ENCODE data around the gene BAIAP2.

BAIAP2 gene, protein sequence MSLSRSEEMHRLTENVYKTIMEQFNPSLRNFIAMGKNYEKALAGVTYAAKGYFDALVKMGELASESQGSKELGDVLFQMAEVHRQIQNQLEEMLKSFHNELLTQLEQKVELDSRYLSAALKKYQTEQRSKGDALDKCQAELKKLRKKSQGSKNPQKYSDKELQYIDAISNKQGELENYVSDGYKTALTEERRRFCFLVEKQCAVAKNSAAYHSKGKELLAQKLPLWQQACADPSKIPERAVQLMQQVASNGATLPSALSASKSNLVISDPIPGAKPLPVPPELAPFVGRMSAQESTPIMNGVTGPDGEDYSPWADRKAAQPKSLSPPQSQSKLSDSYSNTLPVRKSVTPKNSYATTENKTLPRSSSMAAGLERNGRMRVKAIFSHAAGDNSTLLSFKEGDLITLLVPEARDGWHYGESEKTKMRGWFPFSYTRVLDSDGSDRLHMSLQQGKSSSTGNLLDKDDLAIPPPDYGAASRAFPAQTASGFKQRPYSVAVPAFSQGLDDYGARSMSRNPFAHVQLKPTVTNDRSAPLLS

DNA sequence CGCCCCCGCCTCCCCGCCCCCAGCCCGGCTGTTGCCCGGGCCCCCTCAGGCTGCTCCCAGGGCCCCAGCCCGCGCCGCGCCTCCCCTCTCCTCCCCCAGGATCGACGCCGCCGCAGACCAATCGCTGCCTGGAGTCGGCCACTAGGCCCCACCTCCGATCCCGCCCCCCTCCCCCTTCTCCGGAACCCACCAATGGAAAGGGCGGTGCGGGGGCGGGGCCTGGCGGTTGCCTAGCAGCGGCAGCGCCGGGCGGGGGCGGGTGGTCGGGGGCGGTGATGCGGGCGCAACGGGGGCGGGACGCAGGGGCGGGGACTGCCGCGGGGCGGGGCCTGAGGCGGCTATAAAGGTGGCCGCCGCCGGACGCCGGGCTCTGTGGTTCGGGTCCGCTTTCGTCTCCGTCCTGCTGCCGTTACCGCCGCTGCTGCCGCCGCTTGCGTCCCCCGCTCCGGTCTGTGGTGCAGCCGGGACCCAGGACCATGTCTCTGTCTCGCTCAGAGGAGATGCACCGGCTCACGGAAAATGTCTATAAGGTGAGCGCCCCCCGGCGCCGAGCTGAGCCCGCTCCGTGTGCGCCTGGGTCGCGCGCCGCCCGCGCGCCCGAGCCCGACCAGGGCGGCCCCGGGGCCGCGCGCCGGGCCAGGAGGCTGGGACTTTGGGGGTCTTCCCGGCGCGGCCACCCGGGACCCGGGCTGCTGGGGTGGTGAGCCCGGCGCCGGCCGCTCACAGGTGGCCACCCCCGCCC is at the start of gene BAIAP2:
Gene BAIAP2 (plus strand): TSS at position 373 of the 742 bp plus-strand sequence. CDS start 104 bp downstream, at position 477.
- peak; percentile 96 for DNase-seq

DNA sequence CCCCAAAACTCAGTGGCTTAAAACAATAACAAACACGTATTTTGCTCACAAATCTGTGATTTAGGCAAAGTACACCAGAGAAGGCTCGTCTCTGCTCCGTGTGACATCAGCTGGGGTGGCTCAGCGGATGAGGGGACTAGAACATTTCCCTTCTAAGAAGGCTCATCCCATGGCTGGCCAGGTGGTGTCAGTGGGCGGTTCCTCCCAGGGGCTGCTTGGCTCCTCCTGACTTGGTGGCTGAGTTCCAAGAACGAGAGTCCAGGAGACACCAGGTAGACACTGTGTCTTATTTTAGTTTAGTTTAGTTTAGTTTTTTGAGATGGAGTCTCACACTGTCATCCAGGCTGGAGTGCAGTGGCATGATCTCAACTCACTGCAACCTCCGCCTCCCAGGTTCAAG is 48.9 kb upstream of the BAIAP2 start:
- no peak for DNase-seq

DNA sequence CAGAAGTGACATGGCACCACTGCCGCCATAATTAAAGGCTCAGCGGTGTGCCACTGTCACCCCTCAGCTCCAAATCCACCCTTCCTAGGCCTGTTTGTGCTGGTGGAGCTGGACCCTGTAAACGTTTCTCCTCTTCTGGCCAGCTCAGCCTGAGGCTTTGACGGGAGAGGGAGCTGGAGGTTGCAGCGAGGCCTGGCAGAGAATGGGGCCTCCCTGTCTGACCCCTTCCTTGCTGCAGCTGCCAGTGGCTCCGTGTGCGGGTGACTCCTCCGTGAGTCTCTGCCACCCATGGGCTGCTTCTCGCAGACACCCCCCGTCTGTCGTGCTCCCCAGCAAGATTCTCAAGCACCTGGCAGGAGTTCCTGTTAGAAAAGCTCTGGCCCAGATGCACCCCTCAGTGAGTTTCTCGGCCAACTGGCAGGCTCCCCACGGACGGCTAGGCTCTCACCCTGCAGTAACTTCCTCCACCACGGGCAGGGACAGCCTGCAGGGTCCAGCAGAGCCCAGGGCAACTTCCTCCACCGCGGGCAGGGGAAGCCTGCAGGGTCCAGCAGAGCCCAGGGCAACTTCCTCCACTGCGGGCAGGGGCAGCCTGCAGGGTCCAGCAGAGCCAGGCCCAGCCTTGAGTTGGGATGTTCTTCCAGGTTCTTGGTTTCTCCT is 48.0 kb upstream of the BAIAP2 start:
- no peak for DNase-seq

DNA sequence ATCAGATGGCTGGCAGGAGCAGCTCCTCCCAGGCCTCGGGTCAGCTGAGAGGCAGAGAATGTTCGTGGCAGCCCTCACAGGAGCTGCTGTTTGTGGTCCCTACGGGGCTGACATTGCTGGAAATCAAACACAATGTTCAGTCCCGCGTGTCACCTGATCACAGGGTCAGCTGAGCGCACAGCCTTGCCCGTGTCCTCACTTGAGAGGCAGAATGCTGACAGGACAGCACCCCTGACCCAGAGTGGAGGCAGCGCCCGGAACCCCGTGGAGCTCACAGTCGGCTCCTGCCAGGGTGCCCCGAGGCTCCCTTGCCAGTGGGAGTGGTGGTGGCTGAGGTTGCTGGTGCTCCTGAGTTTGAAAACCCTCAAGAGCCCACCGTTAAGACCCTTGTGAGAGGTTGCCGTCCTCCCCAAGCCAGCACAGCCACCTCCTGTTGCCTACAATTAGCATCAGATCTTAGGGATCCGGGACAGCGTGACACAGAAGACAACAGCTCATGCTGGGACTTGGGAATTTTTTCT is 47.0 kb upstream of the BAIAP2 start:
- no peak for DNase-seq

DNA sequence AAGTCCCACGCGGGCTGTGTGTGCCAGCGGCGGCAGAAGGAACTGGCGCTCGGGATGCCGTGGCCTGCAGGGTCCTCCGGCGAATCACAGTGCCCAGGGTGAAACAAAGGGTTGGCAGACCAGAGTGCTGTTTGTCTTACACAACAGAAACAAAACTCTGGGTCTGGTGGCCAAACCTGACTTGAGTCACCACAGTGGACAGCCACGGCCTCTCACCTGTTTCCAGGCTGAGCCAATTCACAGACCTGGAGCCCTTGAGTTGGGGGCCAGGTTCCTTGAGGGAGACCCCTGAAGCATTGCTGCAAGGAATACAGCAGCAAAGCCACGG is 45.4 kb upstream of the BAIAP2 start:
- no peak for DNase-seq

DNA sequence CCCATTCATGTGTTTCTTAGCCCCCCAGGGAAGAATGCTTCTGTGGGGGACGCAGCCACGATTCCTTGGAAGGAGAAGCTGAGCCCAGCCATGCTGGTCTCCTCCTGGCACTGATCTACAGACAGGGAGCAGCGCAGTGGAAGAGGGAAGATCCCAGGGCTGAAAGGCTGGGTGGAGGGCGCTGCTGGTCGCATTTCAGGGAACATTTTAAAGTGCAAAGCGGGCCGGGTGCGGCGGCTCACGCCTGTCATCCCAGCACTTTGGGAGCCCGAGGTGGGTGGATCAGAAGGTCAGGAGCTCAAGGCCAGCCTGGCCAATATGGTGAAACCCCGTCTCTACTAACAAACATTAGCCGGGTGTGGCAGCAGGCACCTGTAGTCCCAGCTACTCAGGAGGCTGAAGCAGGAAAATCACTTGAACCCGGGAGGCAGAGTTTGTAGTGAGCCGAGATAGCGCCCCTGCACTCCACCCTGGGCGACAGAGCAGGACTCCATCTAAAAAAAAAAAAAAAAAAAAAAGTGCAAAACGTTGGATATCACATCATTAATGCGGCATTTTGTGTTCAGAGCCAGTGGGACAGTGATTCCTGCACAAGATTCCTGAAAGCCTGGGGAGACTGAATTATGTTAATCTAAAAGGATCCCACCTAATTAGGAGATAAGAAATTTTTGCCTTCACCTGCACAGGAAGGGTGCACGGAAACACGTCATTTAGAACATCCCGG is 43.9 kb upstream of the BAIAP2 start:
- no peak for DNase-seq

DNA sequence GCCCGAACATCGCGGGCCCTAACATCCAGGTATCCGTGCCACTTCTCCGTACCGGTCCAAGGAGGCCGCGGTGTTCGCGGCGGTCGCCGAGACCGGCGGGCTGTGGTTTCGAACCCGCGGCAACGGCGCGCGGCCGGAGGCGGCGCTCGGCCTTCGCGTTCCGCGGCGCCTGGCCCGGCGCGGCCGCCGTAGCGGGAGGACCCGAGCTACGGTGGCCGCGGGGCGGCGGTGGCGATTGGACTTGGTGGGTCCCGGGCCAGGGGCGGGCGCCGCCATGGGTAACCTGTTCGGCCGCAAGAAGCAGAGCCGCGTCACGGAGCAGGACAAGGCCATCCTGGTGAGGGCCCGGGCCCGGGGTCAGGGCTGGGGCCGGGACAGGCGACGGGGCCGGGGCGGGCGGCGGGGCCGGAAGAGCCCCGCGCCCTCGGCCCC is 43.3 kb upstream of the BAIAP2 start, which contains the start of gene CHMP6:
Gene CHMP6 (plus strand): TSS at position 197 of the 432 bp plus-strand sequence. CDS start 78 bp downstream, at position 275.
- DNase-seq: peak; percentile 79

DNA sequence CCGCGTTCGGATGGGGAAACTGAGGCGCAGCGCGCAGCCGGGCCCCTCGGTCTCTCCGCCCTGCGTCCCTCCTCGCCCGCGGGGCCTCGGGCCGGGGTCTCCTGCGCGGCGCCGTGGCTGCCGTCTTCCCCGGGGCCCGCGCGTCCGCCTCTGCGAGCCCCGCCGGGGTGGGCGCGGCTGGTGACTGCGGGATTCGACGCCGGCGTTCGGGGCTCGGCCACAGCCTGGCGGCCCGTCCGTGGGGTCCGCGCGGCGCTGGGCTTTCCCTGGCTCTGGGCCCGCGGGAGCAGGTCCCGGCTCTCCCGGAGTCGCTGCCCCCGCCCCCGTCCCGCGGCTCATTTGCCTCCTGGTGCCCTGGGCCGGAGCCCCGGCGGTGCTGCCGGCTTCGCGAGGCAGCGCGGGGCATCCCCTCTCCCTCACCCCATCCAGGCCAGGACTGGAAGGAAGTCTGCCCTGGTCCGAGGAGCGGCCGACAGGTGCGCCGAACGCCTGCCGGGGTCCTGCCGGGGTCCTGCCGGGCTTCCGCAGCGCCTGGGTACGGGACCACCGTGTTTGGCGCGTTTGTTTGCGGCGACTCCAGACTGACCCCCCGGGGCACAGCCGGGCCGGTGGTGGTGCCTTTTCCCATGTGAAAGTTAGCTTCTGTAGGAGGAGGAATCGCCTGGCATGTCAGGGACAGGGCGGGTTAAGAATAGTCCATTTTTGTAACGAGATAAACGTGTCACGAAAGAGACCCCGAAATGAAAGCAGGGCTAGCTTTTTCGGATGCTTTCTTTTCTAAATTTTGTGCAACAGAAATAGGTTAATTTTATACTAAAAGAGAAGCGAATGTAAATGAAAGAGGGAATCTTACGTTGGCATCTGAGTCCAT is 42.6 kb upstream of the BAIAP2 start:
- DNase-seq: no peak

DNA sequence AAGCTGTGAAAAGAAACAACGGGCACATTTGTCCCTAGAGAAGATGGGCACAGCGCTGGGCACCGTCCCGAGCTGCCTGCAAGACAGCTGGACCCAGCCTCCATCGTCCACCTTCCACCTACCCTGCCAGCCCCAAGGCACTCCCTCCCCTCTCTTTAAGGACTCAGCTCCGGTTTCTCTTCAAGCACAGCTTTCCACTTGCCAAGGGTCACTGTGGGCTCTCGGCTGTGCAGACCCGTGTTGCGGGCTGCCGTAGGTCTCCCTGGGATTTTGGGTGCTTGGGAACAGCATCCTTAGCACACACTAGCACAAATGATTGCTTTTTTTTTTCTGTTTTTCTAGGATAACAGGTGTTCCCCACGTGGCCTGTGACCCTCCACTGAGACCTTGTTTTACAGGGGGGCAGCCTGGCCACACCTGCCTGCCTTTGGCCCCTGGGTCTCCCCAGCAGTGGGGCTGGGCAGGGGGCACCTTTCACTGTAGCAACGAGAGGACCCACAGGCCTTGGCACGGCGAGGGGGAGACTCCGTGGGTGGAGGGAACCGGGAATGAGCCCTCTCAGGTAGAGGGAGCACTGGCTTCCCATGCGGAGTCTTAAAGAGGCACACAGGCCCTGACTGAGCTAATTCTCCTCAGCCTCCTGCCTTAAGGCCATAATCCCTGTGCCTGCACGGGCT is 41.9 kb upstream of the BAIAP2 start:
- DNase-seq: no peak

DNA sequence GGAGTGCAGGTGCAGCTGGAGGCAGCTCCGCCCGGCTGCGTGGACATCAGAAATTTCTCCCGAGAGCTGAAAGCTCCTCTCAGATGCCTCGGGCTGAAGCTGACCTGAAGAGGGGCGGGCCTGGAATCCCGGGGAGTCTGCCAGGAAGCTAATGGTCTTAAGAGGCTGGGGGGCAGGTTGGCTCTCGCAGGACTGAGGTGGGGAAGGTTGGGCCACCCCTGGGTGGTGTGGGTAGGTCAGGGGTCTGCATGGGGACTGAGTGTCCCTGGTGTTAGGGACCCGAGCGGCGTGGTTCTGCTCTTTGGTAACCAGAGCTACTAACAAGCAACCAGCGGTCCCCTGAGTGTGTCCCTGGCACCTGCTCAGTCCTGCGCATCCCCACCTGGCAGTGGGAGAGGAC is 39.8 kb upstream of the BAIAP2 start:
- no peak for DNase-seq

DNA sequence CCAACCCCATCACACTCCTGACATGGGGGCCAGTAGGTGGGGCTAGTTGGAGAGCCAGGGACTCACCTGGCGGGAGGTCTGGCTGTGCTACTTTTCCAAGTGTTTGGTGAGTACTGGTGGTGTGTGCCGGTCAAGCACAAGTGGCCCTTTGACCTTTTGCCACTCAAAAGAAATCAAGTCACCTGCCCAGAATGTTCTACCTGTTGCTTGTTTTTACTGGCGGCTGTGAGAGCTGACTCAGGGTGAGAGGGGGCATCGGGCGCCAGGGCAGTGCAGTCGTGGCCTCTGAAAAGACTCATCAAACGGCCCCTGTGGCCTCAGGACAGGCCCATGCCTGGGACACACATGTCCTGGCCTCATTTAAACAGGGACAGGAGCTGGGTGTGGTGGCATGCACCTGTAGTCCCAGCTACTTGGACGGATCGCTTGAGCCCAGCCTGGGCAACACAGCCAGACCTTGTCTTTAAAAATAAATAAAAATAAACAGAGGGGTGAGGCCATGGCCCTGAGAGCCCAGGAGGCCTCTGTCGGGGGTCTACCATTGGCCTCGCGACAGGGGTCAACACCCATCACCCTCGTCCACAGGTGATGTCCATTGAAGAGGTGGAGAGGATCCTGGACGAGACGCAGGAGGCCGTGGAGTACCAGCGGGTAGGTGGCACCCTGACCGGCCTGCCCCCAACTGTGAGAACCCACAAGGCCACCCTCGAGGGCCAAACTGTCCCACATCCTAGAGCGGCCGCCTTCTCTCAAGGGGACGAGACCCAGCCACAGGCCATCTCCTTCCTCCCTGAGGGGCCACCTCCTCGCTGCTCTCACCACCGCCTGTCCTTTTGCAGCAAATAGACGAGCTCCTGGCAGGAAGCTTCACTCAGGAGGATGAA is 38.3 kb upstream of the BAIAP2 start:
- no peak for DNase-seq

DNA sequence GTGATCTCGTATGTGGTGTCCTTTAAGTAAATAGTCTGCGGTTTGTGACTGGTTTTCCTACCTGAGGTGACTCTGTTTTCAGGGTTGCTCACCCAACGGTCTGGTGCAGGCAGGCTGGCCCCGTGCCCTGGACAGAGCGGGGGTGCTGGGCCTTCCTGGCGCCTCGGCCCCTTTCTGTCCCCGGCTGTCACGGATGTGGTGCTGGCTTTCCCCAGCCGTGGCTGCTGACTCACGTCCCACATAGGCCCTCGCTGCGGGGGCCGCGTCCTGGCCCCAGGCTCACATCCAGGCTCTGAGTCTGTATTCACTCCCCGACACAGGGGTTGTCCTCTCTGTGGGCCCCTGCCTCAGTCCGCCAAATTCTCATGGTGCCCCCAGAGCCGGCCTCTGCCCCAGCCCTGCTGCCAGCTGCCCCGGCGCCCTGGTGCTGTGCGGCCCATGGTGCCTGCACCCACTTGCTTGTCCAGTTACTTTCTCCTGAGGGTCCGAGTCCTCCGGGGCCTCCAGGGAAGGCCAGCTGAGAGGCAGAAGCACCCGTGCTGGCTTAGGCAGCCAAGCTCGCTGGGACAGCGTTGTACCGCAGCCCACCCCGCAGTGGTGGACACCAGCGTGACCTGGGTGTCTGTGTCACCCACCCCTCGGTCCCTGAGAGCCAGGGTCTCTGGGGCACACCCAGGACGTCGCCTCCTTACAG is 37.4 kb upstream of the BAIAP2 start:
- DNase-seq: no peak

DNA sequence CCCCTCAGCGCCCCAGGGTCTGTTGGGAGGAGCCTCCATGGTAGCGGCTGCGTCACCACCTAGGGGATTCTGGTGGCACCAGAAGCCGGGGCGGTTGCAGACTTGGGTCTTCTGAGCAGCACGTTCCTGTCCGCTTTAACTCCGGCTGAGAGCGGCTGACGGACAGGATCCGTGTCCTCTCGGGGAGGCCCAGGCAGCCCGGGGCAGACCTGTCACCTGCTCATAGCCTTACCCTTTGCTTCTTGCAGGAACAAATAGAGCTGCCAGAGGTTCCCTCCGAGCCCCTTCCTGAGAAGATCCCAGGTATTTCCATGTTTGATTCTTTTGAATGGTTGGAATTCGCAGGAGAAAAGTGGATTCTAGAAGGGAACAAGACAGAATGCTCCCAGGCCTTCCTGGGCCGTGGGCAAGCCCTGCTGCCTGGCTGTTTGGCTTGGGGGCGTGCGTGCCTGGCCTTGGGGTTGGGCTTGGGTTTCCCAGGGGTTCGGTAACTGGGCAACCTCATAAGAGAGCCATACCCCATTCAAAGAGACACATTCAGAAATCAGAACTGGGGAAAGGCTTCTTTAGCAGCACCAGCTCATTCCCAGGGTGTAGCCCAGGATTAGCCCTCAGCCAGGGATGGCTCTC is 36.7 kb upstream of the BAIAP2 start:
- DNase-seq: no peak

DNA sequence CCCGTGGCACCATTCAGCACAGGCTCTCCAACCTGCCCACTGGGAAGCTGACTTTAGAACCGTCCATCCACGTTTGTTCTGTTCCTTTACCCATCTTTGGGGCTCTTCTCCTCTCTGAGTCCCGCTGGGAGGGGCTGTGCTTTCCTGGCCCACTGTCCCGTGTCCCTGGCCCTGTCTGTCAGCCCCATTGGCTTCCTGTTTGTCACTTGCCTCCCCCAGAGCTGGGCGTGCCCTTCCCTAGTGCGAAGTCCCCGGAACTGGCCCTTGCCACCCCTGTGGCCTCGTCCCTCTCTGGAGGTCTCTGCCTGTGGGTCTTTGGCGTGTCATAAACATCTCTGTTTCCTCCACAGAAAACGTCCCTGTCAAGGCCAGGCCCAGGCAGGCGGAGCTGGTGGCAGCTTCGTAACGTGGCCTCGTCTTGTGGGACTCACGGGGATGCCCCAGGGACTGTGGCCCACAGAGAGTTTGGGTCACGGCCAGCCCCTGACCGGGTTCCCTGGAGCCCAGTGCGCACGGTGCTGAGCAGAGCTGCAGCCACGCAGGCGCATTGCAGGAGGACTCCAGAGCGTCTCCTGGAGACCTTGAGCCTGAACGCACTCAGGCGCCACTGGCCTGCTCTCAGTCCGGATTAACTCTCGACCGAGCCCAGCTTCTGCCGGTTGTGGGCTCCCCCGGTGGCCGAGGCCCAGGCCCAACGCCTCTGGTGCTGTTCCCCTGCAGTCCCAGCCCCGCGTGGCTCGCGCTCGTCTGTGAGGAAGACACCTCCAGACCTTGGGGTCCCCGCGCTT is 36.0 kb upstream of the BAIAP2 start:
- DNase-seq: no peak

DNA sequence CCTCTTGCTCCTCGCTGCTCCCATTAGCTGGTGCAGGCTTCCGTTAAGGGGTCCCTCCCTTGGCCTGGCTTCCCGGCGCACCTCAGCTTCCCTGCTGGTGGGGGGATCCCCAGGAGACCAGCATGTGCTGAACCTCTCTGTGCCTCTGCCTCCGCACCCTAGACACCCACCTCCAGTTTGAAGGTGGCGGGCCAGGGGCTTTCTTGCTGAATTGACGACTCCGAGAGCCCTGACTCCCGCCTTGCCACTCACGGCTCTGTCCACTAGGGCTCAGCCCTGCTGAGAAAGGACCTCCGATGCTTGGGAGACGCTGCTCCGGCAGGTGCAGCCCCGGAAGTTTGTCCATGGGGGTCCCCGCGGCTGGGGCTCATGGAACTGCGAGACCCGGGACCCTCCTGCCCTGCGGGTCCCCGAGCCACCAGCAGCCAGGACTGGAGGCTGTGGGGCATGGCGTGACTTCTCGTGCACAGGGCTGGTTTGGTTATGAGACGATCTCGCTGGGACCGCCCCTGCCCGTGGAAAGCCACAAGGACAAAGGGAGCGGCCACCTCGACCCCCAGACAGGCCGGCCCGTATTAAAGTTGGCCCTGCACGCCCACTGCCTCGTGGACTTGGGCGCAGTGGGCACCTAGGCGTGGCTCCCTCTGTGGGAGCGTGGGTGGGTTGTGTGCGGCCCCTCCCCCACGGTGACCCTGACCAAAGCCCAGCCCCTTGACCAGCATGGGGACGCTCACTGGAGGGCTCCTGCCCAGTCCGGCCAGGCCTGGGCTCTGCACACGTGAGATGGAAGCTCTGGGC is 35.2 kb upstream of the BAIAP2 start:
- DNase-seq: no peak

DNA sequence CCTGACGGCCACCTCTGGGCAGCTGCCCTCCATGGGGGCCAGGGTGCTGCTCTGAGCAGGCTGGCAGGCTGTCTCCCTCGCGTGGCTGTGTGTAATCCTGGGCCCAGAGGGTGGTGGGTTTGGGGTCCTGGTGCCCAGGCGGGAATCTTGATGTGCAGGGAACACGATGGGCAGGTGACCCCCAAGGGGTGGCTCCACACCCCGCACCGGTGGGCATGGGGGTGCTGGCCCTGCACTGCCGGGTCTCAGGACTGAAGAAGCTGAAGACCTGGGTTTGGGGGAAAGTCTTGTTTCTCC is 34.7 kb upstream of the BAIAP2 start:
- no peak for DNase-seq
